Adrenal gland (tissue), 12 donors: ENCODE results near the gene CSK. TPM values are rescaled to one million over a fixed set of nuclear protein-coding genes. Genes with fewer than 3 reads are reported as not detected.

ENCODE experiments used
- DNase-seq, 7 donors: peaks; one replicate each; pipeline ENCODE4 v3.0.0-alpha.2; 2019 to 2020
- H3K27ac ChIP-seq, 5 donors: fragments of 200-600 bp; sonication (generic) in 4 of 5; 1 replicate in 3 of 5; 2 replicates in 2 of 5; pipeline versions ENCODE4 v1.5.1 to v1.8.0; 2016 to 2020; ENCODE audit warnings: mild to moderate bottlenecking in 1 of 5
- H3K27me3 ChIP-seq: fragments of 200-600 bp; 2 replicates; pipeline ENCODE4 v1.8.0; 2021
- H3K36me3 ChIP-seq, 2 donors: fragments of 200-600 bp; replicated peaks in 1 of 2; 1 replicate in 1 of 2; 2 replicates in 1 of 2; pipeline versions ENCODE4 v1.5.1 to v1.8.0; 2018 to 2022
- H3K4me1 ChIP-seq, 2 donors: fragments of 200-600 bp; replicated peaks in 1 of 2; 1 replicate in 1 of 2; 2 replicates in 1 of 2; pipeline versions ENCODE4 v1.5.1 to v1.8.0; 2018 to 2021
- H3K4me3 ChIP-seq, 4 donors: fragments of 200-600 bp; sonication (generic) in 3 of 4; one replicate each; pipeline ENCODE4 v1.5.1; 2016 to 2018
- H3K9me3 ChIP-seq, 3 donors: fragments of 200-600 bp; sonication (generic) in 1 of 3; replicated peaks in 1 of 3; 1 replicate in 2 of 3; 2 replicates in 1 of 3; pipeline versions ENCODE4 v1.5.1 to v1.8.0; 2016 to 2021
- CTCF ChIP-seq, 6 experiments: fragments of 450-650 bp in 4 of 6; fragments of 200-600 bp in 2 of 6; sonication (generic) in 1 of 6; IDR thresholded peaks; 1 replicate in 5 of 6; 2 replicates in 1 of 6; pipeline versions ENCODE4 v1.5.1 to v1.8.0; 2016 to 2021; ENCODE audit warnings: antibody characterized with exemption in 6 of 6, mild to moderate bottlenecking in 2 of 6, moderate library complexity in 1 of 6
- POLR2A ChIP-seq, 2 donors: fragments of 450-650 bp; IDR thresholded peaks; one replicate each; pipeline ENCODE4 v1.6.1; 2017; ENCODE audit warnings: antibody characterized with exemption in 2 of 2, mild to moderate bottlenecking in 2 of 2, moderate library complexity in 1 of 2
- WGBS, 4 donors: extraction: QIAGEN DNeasy Blood & Tissue Kit in 2 of 4; methylation state at CpG; one replicate each; pipeline versions ENCODE4 v1.1.5 to v1.1.7; 2013 to 2017; 5-methylcytosine and 5-hydroxymethylcytosine counted together
- intact Hi-C, 2 donors: fragments of 100-400 bp; cut with DNase I; formaldehyde crosslinking; loops; one replicate each; pipeline versions ENCODE4 v1.14.1 to v1.15.0; 2022 to 2023
- polyA plus RNA-seq, 3 donors: library from polyadenylated mRNA; stranded (reverse); fragments of 200-250 nt in 2 of 3; fragments of 350-450 nt in 1 of 3; fragmentation: Illumina TruSeq in 1 of 3; extraction: RNeasy Lipid Tissue Mini Kit (QIAGEN cat#74804) in 1 of 3; gene quantifications; one replicate each; pipeline ENCODE4 v1.2.3, GENCODE V29; 2013 to 2014
- total RNA-seq, 9 donors: library from RNA; depleted of rRNA in 4 of 9; stranded (reverse); fragments of >200 nt in 4 of 9; fragments of 120-200 nt in 1 of 9; fragmentation: NEBNext Ultra II Directional in 1 of 9; extraction: Animal tissue kit (Norgen Biotek cat#: 25700) in 1 of 9; gene quantifications; one replicate each; pipeline versions ENCODE4 v1.1.0 to v1.2.4, GENCODE V29; 2013 to 2023
- donor health status: healthy with polysubstance abuse.
- donor health status: Bipolar disorder and iron deficiency.
- donor health status: DM: yes; HTN: yes; CAD: no.
- donor health status: DM: no; HTN: no; CAD: no.
- donor health status: DM: no; HTN: no; CAD: no.
- donor health status: DM: yes; HTN: yes; CAD: no.

CSK gene
- total and polyA plus RNA-seq, 12 donors: 10.9 to 59.4 (median 27.6) TPM

- 52 to 82% (median 60%) methylated on average over 15 of the region's 15 CpGs for WGBS, 4 donors
These were observed 55.7 kb downstream of the CSK start for GRCh38 chr15:74837482-74838136.

GRCh38 chr15:74838137-74838516, 56.2 kb downstream of the CSK start:
- TF ChIP-seq POLR2A (IDR thresholded peaks at IDR 0.05): no peak
- TF ChIP-seq CTCF (IDR thresholded peaks at IDR 0.05): no peak
- 77 to 100% (median 91%) methylated on average over 1 to 10 of the region's 10 CpGs for WGBS, 4 donors
- Histone ChIP-seq H3K4me1 (peaks cover 10 to 17% of the 10 kb centered on the region in 2 donors), H3K27me3 (no peaks in the 10 kb centered on the region), H3K36me3 (peaks cover 0 to 6% of the 10 kb centered on the region in 2 donors), H3K9me3 (no peaks in the 10 kb centered on the region), H3K4me3 (no peak overlapping the region), H3K27ac (no peak overlapping the region)
- no peak for DNase-seq
- intact Hi-C loops: loop anchor here (5.0 kb wide), 2 partner anchors 61 to 66 kb away; no protein-coding TSS in a partner anchor

More at GRCh38 chr15:74837482-74838136, 55.7 kb downstream of the CSK start:
- Histone ChIP-seq H3K4me1 (peaks cover 10 to 17% of the 10 kb centered on the region in 2 donors), H3K27me3 (no peaks in the 10 kb centered on the region), H3K27ac (no peak overlapping the region), H3K36me3 (peaks cover 0 to 6% of the 10 kb centered on the region in 2 donors), H3K4me3 (no peak overlapping the region), H3K9me3 (no peaks in the 10 kb centered on the region)
- TF ChIP-seq CTCF (IDR thresholded peaks at IDR 0.05): peak in 2 of 6 experiments; percentile 11 to 19
- no peak for TF ChIP-seq POLR2A (IDR thresholded peaks at IDR 0.05)
- peak in 3 of 7 donors; percentile 47 to 50 (median 48) for DNase-seq
- intact Hi-C loops: loop anchor here (5.0 kb wide), 2 partner anchors 60 to 65 kb away; no protein-coding TSS in a partner anchor

- H3K4me3 ChIP-seq: no peak overlapping the region
- no peak for TF ChIP-seq POLR2A (IDR thresholded peaks at IDR 0.05)
- TF ChIP-seq CTCF (IDR thresholded peaks at IDR 0.05): no peak
- H3K9me3 ChIP-seq: no peaks in the 10 kb centered on the region
- peaks cover 17 to 25% of the 10 kb centered on the region in 2 donors for H3K4me1 ChIP-seq
- H3K27ac ChIP-seq: no peak overlapping the region
- DNase-seq: no peak
- intact Hi-C loops: loop anchor here (5.0 kb wide), 2 partner anchors 62 to 67 kb away; no protein-coding TSS in a partner anchor
- WGBS, 4 donors: 85 to 93% (median 88%) methylated on average over 7 to 11 of the region's 11 CpGs
- no peaks in the 10 kb centered on the region for H3K27me3 ChIP-seq
- H3K36me3 ChIP-seq: peaks cover 0 to 6% of the 10 kb centered on the region in 2 donors
These were observed 57.1 kb downstream of the CSK start for GRCh38 chr15:74838746-74839525.
